Amniotic stem cell (primary cell): ENCODE results near the gene EML1.
A peak's percentile ranks its signal among the peaks of the same experiment; 100 is the strongest.

Experiments used
- DNase-seq: peaks from one replicate; lab custom pipeline; 2025; lab: John Stamatoyannopoulos, UW

EML1 gene

DNA sequence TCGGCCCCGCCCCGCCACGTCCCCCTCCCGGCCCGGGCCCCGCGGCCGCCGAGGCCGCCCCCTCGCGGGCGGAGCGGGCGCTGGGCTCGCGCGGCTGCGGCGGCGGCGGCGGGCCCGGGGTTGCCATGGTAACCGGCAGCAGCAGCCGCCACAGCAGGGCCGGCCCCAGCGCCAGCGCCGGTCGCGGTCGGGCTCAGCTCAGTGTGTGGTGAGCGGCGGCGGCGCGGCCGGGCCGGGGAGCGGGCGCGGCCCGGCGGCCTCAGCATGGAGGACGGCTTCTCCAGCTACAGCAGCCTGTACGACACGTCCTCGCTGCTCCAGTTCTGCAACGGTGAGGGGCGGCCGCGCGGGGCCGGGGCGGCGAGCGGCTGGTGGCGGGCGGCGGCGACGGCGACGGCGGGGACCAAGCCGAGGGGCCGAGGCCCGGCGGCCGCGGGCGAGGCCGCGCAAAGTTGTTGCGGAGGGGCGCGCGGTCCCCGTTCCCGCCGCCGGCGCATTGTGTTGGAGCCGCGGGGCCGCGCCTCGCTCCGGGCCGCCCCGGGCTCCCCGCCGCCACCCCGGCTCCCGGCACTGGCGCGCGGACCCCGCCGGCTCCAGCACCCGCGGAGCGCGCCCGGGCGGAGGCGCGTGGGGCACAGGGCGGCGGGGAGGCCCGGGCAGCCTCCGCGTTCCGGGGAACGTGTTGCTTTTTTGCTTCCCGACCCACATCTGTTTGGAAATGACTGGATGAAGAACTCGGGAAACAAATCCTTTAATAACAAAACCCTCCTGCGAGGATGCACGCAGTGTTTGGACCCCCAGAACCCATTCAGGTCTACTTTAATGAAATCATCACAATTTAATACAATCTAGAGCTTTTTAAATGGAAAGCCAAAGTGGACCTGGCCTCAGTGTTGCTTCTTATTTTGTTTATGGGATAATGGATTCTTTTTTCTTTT, at the start of gene EML1:
Gene EML1 (plus strand): TSS at position 201 of the 938 bp plus-strand sequence. CDS start 64 bp downstream, at position 265.
- peak; percentile 64 for DNase-seq

DNA sequence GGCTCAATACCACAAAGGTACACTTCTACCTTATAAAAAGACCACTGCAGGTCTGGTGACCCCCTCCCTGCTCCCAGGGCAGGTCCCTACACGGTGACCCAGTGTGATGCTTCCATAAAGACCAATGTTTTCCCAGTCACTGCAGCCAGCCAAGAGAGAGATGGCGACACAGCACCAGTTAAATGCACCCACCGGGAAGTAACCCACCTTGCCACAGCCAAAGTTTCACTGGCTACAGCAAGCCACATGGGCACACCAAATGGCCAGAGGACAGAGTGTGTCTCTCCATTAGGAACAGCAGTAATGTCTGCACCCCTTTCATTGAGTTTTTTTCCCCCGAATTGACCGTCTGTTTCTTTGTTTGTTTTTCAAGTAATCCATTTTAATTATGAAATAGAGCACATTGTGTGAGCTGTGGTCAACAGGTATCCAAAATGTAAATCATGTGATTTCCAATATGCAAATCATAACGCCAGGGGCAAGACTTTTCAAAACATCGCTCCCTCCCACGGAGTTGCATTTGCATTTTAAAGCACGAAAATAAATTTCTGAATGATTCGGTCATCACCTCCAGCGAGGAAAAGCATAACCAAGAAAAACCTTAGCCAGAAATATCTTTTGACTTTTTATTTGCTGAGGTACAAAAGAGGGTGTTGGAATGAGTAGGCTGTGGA, 48.9 kb upstream of the EML1 start:
- no peak for DNase-seq

DNA sequence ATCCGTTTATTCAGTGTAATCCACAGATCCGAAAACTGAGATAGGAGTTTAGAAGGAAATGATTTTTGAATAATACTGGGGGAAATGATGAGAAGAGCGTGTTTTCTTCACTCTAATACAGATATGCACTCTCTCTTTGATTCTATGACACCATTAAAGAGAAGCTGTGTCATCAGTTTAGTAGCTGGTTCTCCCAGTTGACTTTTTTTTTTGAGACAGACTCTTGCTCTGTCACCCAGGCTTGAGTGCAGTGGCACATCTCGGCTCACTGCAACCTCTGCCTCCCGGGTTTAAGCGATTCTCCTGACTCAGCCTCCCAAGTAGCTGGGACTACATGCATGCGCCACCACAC, 48.4 kb upstream of the EML1 start:
- DNase-seq, result no peak

- DNase-seq, result no peak
Observed at GRCh38 chr14:99745307-99745951, 47.8 kb upstream of the EML1 start.

DNA sequence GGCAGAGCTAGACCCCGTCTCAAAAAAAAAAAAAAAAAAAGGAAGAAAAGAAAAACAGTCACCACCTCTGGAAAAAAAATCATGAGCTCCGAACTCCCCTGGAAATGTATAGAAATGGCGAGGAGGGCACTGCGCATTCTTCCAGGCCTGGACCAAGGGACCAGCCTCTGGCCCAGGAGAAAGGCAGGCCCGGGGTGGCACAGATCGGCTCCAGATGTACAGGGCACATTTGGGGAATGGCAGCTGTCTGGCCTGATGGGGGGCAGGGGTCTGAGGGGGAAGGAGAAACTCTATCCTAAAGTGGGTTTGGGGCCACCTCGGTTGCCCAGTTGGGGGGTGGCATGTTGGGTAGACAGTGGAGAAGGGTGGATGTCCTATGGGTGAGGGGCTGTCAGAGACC, 46.0 kb upstream of the EML1 start:
- DNase-seq, result no peak

DNA sequence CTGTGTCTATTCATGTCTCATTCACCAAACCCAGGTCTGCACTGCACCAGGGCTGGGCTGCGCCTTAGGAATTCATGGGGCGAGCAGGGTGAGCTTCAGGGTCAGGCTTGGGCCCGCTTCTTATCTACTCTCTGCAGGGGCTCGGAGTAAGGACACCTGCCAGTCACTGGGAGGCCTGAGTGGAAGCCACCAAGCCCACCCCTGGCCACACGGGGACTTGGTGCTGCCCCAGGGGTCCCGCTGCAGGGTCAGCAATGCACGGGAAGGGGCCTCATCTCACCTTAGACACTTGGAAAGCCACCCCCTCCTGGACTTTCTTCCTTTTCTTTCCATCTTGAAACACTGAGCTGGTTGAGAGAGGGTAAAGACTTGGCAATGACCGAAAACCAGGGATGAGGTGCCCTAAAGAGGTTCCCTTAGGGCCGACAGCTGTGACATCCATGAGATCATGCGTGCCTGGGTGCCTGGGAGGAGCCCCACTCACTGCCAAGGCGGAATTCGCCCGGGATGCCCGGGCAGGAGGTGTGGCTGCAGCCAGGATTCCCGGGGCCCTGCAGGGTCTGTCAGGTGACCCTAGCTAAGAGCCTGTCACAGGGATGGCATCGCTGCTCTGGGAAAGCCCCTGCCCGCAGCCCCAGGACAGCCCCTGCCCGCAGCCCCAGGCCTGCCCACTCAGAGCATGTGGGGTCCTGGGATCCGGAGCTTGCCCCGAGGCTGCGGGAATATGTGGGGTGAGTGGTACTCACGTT, 45.5 kb upstream of the EML1 start:
- DNase-seq, result no peak

- DNase-seq, result no peak
Observed at GRCh38 chr14:99748529-99748928, 44.7 kb upstream of the EML1 start.

DNA sequence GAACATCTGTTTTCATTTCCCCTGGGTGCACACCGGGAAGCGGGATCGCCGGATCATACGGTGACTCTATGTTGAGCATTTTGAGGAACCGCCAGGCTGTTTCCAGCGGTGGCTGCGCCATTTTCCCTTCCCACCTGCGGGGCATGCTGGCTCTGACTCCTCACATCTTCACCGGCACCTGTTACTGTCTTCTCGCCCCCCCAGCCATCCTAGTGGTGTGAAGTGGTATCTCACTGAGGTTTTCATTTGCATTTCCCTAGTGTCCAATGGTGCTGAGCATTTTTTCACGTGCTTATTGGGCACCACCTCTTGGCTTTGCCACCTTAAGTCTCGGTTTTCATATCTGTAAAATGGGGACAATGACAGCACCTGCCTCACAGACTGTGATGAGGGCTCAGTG, 44.1 kb upstream of the EML1 start:
- DNase-seq, result no peak

DNA sequence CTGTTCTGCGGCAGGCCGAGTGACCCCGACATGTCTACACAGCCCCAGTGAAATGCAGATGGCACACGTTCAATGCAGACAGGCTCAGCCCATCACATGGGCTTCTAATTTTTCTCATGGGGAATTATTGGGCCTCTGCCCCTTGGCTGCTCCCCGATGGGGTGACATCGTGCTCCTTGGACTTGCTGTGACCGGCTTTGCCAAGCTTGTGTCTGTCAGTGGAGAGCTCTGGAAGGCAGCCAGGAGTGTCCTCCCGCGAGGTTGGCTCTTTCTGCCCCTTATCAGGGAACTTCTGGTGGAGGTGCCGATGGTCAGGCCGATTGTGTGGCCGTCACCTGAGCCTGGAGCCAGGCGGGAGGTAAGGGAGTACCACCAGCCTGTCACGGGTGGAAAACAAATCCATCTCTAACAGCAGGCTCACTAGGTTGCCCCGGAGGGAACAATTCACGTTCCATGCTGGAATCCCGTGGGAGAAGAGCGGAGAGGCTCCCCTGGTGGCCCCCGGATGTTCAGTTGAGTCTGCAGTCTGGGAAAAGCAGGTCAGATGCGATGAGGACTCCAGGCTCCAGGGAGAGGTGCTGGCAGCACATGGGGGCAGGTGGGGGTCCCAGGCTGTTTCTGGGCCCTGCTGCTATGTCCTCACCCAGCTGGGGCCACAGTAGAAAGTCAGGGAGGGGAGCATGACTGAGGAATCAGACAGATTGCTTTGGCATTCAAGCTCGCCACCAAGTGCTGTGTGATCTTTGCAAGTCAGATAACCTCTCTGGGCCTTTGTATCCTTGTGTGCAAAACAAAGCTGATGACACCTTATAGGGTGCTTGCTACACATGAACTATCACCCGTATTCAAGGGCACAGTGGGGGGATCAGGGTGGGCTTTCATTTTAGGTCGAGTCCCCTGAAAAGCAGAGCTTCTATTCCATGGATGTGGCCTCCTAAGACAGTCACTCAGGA, 43.2 kb upstream of the EML1 start:
- DNase-seq, result no peak

GRCh38 chr14:99750746-99751450, 42.3 kb upstream of the EML1 start:
- no peak for DNase-seq

DNA sequence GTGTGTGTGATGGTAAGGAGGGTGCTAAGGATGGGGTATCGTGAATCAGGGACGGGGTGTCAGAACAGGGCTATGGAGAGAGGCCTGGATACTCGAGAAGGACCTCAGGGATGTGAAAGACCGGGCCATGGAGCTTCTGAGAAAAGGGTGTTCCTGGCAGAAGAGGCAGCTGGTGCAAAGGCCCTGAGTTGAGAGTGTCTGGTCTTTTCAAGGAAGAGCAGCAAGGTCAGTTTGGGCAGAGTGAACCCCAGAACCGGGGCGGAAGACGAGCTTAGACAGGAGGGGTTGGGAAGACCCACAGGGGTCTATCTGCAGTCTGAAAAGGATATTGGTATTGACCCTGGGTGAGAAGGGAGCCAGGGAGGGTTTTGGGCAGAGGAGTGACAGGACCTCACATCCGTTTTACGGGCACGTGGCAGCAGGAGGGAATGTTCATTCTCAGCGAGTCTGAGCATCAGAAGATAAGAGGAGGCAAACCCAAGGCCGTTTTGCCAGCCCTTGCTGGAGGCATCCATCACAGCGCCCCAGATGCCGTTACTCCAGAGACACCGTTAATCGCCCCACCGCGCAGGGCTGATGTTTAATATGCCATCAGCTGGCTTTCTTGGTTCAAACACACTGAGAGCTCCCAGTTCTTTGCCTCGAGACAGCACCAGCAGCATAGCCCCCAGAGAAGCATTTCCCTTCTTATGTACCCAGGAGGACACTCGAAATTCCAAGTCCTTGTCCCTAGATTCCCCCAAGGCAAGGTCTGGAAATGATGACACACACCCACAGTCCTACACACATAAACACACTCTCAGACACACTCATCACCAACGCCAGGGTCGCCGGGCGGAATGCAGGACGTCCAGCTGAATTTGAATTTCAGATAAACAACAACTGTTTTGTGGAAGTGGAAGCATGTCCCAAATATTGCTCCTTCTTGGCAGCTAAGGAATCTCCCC, 41.4 kb upstream of the EML1 start:
- no peak for DNase-seq

DNA sequence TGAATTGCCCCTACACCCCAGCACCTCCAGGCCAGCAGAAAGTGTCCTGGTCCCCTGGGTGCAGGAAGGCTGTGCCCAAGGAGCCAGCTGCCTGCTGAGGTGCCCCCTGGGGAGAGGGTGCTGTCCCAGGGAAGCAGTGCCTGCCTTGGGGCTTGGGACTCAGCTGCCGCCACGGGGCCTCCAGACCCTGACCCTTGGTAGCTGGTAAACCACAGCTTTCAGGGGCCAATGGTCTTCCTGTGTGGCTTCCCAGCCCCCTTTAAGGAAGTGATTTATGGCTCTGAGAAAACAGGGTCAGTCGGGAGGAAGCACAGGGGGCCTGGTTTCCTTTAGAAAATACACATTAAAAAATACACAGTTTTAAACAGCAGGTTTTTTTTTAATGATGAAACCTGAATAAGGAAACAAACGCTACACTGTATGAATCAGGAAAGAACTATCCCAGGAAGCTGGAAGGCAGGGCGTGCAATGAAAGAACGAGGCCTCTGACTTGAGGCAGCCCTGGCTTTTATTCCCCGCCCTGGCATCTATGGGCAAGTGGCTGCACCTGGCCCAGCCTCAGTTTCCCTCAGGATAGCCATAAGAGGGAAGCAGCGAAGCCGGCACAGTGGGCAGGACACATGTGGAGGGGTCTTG, 40.6 kb upstream of the EML1 start:
- DNase-seq, result peak; percentile 74

DNA sequence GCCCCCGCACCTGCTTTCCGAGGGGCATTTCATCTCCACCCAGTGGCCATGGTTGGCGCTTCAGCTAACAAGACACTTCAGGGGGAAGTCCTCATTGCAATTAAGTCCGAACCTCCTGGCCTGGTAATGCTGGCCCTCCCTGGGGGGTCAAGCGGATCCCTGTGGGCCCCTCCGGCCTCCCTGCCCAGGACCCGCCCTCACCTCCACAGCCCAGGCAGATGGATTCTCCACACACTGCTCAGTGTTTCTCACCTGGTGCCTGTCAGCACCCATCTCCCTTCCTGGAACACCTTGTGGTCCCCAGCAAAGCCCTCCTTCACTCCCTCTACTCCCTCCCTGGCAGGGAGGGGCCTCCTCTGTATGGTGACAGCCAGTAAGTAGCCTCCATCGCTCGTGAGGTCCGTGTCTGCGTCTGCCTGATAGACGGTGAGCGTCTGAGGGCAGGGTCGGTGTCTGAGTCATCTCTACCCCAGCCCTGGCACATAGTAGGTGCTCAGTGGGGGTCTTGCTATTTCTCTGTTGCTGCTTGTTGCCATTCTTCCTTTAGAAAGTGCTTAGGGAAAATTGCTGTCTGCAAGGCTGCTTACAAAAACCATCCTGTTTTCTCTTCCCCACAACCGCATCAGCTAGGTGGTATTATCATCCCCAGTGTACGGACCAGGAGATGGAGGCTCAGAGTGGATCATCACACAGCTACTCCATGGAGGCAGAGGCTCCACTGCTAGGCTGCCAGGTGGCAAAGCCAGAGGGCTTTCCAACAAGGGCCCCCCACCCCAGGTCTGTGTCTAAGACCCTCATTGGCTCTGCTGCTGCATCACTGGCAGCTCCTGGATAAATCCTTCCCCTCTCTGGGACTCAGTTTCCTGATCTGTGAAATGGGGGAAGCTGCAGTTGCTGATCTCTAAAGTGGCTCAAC, 39.7 kb upstream of the EML1 start:
- DNase-seq, result no peak

DNA sequence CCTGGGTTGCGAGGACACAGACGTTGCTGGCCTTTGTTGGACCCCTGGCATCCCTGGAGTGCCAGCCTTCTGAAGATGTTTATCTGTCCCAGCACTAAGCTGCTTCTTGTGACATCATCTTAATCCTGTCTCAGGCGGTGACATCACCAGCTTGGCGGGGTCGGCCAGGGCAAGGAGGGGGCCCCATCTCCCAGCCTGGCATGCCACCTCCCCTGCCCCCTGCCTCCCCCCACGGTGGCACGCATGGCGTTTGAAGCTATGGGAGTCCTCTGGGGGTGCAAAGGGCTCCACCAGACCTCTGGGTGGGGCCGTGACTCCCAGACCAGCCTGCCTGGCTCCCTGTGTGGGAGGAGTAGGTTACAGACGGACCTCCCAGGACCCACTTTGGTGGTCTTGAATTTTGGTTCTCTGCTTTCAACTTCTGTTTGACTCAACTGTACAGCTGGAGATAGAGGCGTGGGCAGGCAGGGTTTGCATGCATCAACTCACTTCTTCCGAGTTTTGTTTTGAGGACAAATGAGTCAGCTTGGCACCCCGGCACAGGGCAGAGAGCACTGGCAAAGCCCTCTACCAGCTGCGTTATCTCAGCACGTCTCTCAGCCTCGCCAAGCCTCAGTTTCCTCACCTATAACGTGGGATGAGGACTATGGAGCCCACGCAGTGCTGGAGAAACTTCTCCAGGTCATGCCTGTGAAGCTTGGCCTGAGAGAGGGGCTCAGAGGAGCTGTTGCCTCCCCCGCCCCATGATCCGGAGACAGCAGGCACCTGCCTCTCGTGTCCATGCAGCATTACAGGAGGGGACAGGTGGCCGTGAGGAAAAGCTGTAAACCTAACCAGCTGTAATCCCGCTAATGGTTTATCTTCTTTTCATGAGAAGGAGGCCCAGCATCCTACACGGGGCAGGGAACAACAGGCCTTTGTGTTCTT, 38.8 kb upstream of the EML1 start:
- no peak for DNase-seq

DNA sequence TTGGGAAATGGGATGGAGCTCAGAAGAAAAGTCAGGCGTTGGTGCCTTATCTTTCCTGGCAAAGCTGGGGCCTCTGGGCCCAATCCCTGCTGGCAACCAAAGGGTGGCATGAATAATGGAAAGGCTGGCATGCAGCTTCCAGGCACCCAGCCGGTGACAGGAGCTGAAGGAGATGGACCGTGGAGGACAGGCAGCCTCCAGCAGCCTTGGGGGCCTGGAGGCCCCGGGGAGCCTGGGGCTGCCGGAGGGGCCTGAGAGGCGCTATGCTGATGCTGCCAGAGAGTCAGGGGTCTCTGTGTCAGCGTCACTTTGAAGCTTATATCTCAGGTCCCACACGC, 38.2 kb upstream of the EML1 start:
- DNase-seq, result no peak
